H9 (cell line): ENCODE measurements around the gene ALG2. TPM values are rescaled to one million over a fixed set of nuclear protein-coding genes. Genes with fewer than 3 reads are reported as not detected.

Experiments used
- DNase-seq: peaks from one replicate; pipeline ENCODE4 v3.0.0-alpha.2; 2017
- H2AFZ ChIP-seq: one replicate; pipeline ENCODE4 v1.6.1; 2013; ENCODE audit warnings: mild to moderate bottlenecking, low read length, control low read depth, moderate library complexity
- H2AK5ac ChIP-seq: 2 replicates; pipeline ENCODE4 v1.6.1; 2013; ENCODE audit warnings: low read length, control low read depth, mixed read lengths; ENCODE audit not compliant: insufficient read length
- H2BK120ac ChIP-seq: one replicate; pipeline ENCODE4 v1.6.1; 2013; ENCODE audit warnings: low read depth, mild to moderate bottlenecking, low read length, control low read depth, inconsistent platforms; ENCODE audit not compliant: poor library complexity, severe bottlenecking
- H2BK12ac ChIP-seq: 2 replicates; pipeline ENCODE4 v1.6.1; 2013; ENCODE audit warnings: low read length, control low read depth, mixed read lengths, low read depth; ENCODE audit not compliant: insufficient read length
- H2BK15ac ChIP-seq: 2 replicates; pipeline ENCODE4 v1.6.1; 2013; ENCODE audit warnings: low read depth, low read length, control low read depth
- H2BK20ac ChIP-seq: one replicate; pipeline ENCODE4 v1.6.1; 2013; ENCODE audit warnings: low read depth, mild to moderate bottlenecking, low read length, control low read depth, inconsistent platforms; ENCODE audit not compliant: poor library complexity, severe bottlenecking
- H2BK5ac ChIP-seq: 2 replicates; pipeline ENCODE4 v1.6.1; 2013; ENCODE audit warnings: low read length, control low read depth, mixed read lengths; ENCODE audit not compliant: insufficient read length
- H3K14ac ChIP-seq: 2 replicates; pipeline ENCODE4 v1.6.1; 2013; ENCODE audit warnings: low read length, control low read depth; ENCODE audit not compliant: insufficient read depth
- H3K18ac ChIP-seq: 2 replicates; pipeline ENCODE4 v1.6.1; 2013; ENCODE audit warnings: low read depth, mild to moderate bottlenecking, mixed read lengths, low read length, control low read depth; ENCODE audit not compliant: insufficient read length
- H3K23ac ChIP-seq: 2 replicates; pipeline ENCODE4 v1.6.1; 2013; ENCODE audit warnings: low read length, control low read depth, mixed read lengths, low read depth; ENCODE audit not compliant: insufficient read length
- H3K23me2 ChIP-seq: 2 replicates; pipeline ENCODE4 v1.6.1; 2013; ENCODE audit warnings: low read depth, mild to moderate bottlenecking, mixed read lengths, low read length, control low read depth; ENCODE audit not compliant: insufficient read length, poor library complexity, severe bottlenecking
- H3K27ac ChIP-seq: 2 replicates; pipeline ENCODE4 v1.5.1; 2013; ENCODE audit warnings: low read length, control low read depth, mixed read lengths, low read depth; ENCODE audit not compliant: insufficient read length
- H3K27me3 ChIP-seq: 2 replicates; pipeline ENCODE4 v1.6.1; 2013; ENCODE audit warnings: low read length, control low read depth, inconsistent platforms; ENCODE audit not compliant: insufficient read depth
- H3K4ac ChIP-seq: 2 replicates; pipeline ENCODE4 v1.6.1; 2013; ENCODE audit warnings: low read depth, mild to moderate bottlenecking, control low read depth, inconsistent platforms, low read length, moderate library complexity
- H3K4me1 ChIP-seq: 2 replicates; pipeline ENCODE4 v1.6.1; 2013; ENCODE audit warnings: low read length, control low read depth, inconsistent platforms; ENCODE audit not compliant: insufficient read depth
- H3K4me2 ChIP-seq: 2 replicates; pipeline ENCODE4 v1.6.1; 2013; ENCODE audit warnings: low read length, control low read depth, mixed read lengths; ENCODE audit not compliant: insufficient read length, insufficient read depth
- H3K56ac ChIP-seq: 2 replicates; pipeline ENCODE4 v1.6.1; 2013; ENCODE audit warnings: low read depth, mild to moderate bottlenecking, mixed read lengths, low read length, control low read depth; ENCODE audit not compliant: insufficient read length
- H3K79me1 ChIP-seq: 2 replicates; pipeline ENCODE4 v1.6.1; 2013; ENCODE audit warnings: low read depth, mild to moderate bottlenecking, moderate library complexity, low read length, control low read depth, inconsistent platforms; ENCODE audit not compliant: insufficient read depth, poor library complexity, severe bottlenecking
- H3K79me2 ChIP-seq: 2 replicates; pipeline ENCODE4 v1.6.1; 2013; ENCODE audit warnings: low read length, control low read depth, inconsistent platforms; ENCODE audit not compliant: insufficient read depth
- H3K9ac ChIP-seq: 2 replicates; pipeline ENCODE4 v1.6.1; 2013; ENCODE audit warnings: low read length, control low read depth, mixed read lengths; ENCODE audit not compliant: insufficient read length; ENCODE audit errors: extremely low read depth
- H3K9me3 ChIP-seq: one replicate; pipeline ENCODE4 v1.6.1; 2013; ENCODE audit warnings: low read depth, low read length, inconsistent platforms; ENCODE audit not compliant: control insufficient read depth
- H3T11ph ChIP-seq: one replicate; pipeline ENCODE4 v1.6.1; 2013; ENCODE audit warnings: mild to moderate bottlenecking, low read length, control low read depth, inconsistent platforms
- H4K20me1 ChIP-seq: one replicate; pipeline ENCODE4 v1.6.1; 2013; ENCODE audit not compliant: control insufficient read depth, insufficient read length, insufficient read depth
- H4K5ac ChIP-seq: 2 replicates; pipeline ENCODE4 v1.6.1; 2013; ENCODE audit warnings: low read depth, mild to moderate bottlenecking, mixed read lengths, low read length, control low read depth; ENCODE audit not compliant: insufficient read length
- H4K8ac ChIP-seq: replicated peaks from 2 replicates; pipeline ENCODE4 v1.6.1; 2013; ENCODE audit warnings: low read length, control low read depth, mixed read lengths, low read depth; ENCODE audit not compliant: insufficient read length
- H4K91ac ChIP-seq: 2 replicates; pipeline ENCODE4 v1.6.1; 2013; ENCODE audit warnings: low read depth, mild to moderate bottlenecking, moderate library complexity, mixed read lengths, low read length, control low read depth; ENCODE audit not compliant: insufficient read length
- H3K27ac Mint-ChIP-seq, 3 experiments: 2 replicates in 2 of 3; 3 replicates in 1 of 3; pipeline ENCODE4 v1.8.0; 2020 to 2021; ENCODE audit warnings: mixed read lengths in 3 of 3, mild to moderate bottlenecking in 1 of 3, moderate library complexity in 1 of 3
- H3K27me3 Mint-ChIP-seq: 2 replicates; pipeline ENCODE4 v1.8.0; 2021; ENCODE audit warnings: low read depth, mild to moderate bottlenecking, moderate library complexity, mixed read lengths
- H3K36me3 Mint-ChIP-seq, 3 experiments: 2 replicates in 2 of 3; 3 replicates in 1 of 3; pipeline ENCODE4 v1.8.0; 2020 to 2021; ENCODE audit warnings: low read depth in 3 of 3, mixed read lengths in 3 of 3; ENCODE audit not compliant: insufficient read depth in 1 of 3
- H3K4me1 Mint-ChIP-seq, 2 experiments: 2 replicates each; pipeline ENCODE4 v1.8.0; 2020; ENCODE audit warnings: mixed read lengths in 2 of 2
- H3K4me3 Mint-ChIP-seq, 2 experiments: 2 replicates in 1 of 2; 3 replicates in 1 of 2; pipeline ENCODE4 v1.8.0; 2020 to 2021; ENCODE audit warnings: mild to moderate bottlenecking in 2 of 2, mixed read lengths in 2 of 2, moderate library complexity in 1 of 2
- H3K9me3 Mint-ChIP-seq, 2 experiments: 2 replicates in 1 of 2; 3 replicates in 1 of 2; pipeline ENCODE4 v1.8.0; 2020; ENCODE audit warnings: mild to moderate bottlenecking in 2 of 2, mixed read lengths in 2 of 2, moderate library complexity in 1 of 2
- CTCF ChIP-seq: fragments of 200-600 bp; sonication (generic); conservative IDR thresholded peaks from 3 replicates; pipeline ENCODE4 v1.8.0; 2021; ENCODE audit warnings: antibody characterized with exemption, mild to moderate bottlenecking
- total RNA-seq: library from RNA; stranded (reverse); gene quantifications from 2 replicates; pipeline ENCODE4 v1.2.1, GENCODE V29; 2021

ALG2 gene
- total RNA-seq, 1 experiment from 2014 or later = 30.1 TPM

DNA sequence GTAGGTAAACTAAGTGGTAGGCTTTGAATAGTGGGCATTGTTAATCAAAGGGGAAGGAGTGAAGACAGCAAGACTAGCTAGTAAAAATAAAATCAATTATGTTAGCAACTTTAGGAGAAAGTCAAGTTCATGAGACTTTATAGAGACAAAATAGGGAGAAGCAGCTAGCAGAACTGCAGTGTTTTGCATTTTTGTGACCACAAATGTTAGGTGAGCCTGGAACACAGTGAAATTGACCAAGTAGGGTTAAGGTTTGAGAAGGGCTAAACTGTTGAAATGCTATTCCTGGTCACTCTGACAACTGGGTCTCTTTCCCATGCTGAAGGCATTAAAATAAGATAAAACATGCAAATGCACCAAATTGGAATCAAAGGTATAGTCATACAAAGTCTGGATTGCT is 13.3 kb upstream of the ALG2 start:
- Histone ChIP-seq H3K4me2 (no peak overlapping the region), H2BK15ac (no peak overlapping the region), H4K8ac (no peak overlapping the region), H3T11ph (no peak overlapping the region), H3K14ac (no peak overlapping the region), H4K20me1 (no peaks in the 10 kb centered on the region), H3K56ac (no peak overlapping the region), H3K4ac (no peak overlapping the region), H4K5ac (no peak overlapping the region), H2AFZ (no peak overlapping the region), H4K91ac (no peak overlapping the region), H3K9me3 (no peaks in the 10 kb centered on the region), H3K4me1 (no peaks in the 10 kb centered on the region), H3K18ac (no peak overlapping the region), H2BK120ac (no peak overlapping the region), H3K23me2 (no peaks in the 10 kb centered on the region), H3K27ac (no peak overlapping the region), H3K27me3 (no peaks in the 10 kb centered on the region), H3K9ac (no peak overlapping the region), H3K79me1 (no peaks in the 10 kb centered on the region), H3K23ac (no peak overlapping the region), H2BK12ac (no peak overlapping the region), H2BK5ac (no peak overlapping the region), H2AK5ac (no peak overlapping the region), H2BK20ac (no peak overlapping the region), H3K79me2 (no peaks in the 10 kb centered on the region)
- TF ChIP-seq CTCF = no peak
- H3K36me3 Mint-ChIP-seq = peaks cover 0 to 13% (median 12%) of the 10 kb centered on the region in 3 experiments; a peak in 5 of 7 replicates
- H3K9me3 Mint-ChIP-seq = no peaks in the 10 kb centered on the region
- H3K27me3 Mint-ChIP-seq = no peaks in the 10 kb centered on the region
- H3K27ac Mint-ChIP-seq = no peak overlapping the region
- H3K4me1 Mint-ChIP-seq = no peaks in the 10 kb centered on the region
- H3K4me3 Mint-ChIP-seq = no peak overlapping the region
- DNase-seq = no peak
